NCI-H2107 (cell line): Measurements from ENCODE around the gene DDX51.

ENCODE experiments used
- DNase-seq: peaks from one replicate; lab custom pipeline; 2025; lab: John Stamatoyannopoulos, UW

Gene DDX51, protein sequence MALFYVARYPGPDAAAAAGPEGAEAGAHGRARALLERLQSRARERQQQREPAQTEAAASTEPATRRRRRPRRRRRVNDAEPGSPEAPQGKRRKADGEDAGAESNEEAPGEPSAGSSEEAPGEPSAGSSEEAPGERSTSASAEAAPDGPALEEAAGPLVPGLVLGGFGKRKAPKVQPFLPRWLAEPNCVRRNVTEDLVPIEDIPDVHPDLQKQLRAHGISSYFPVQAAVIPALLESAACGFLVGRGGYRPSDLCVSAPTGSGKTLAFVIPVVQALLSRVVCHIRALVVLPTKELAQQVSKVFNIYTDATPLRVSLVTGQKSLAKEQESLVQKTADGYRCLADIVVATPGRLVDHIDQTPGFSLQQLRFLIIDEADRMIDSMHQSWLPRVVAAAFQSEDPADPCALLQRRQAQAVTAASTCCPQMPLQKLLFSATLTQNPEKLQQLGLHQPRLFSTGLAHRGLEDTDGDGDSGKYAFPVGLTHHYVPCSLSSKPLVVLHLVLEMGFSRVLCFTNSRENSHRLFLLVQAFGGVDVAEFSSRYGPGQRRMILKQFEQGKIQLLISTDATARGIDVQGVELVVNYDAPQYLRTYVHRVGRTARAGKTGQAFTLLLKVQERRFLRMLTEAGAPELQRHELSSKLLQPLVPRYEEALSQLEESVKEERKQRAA

GRCh38 chr12:132144115-132144809 is at the start of gene DDX51, which contains the start of gene NOC4L:
Gene DDX51 (minus strand): TSS chr12:132144319. CDS start chr12:132144296, 23 bp downstream.
Gene NOC4L (plus strand): TSS chr12:132144457. CDS start chr12:132144489, 32 bp downstream.
- DNase-seq: peak; percentile 82

GRCh38 chr12:132191715-132192553 is 47.8 kb upstream of the DDX51 start:
- DNase-seq: no peak

DNA sequence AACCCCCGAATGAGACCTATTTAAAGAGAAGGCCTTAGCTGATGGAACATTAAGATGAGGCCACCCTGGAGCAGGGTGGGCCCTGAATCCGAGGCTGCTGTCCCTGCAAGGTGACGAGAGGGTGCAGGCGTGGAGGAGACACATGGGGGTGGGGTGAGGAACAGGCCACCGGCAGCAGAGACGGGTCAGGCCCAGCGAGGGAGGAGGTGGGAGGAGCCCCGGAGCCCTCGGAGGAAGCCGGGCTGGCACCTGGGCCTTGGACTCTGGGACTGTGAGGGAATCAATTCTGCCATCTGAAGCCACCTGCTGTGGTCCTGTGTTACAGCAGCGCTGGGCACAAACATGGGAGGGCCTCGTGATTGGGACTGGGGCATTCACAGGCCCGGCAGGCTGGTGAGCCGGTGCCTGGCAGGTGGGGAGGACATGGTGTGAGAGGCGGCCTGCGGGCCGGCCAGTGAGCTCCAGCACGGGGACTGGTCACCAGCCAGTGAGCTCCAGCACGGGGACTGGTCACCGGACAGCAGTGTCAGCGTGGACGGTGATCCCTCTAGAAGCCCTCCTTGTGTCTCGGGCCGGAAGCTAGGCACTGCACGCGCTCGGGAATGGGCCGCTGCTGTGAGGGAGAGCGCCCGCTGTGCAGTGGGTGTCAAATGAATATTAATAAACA is 46.8 kb upstream of the DDX51 start:
- DNase-seq: no peak

DNA sequence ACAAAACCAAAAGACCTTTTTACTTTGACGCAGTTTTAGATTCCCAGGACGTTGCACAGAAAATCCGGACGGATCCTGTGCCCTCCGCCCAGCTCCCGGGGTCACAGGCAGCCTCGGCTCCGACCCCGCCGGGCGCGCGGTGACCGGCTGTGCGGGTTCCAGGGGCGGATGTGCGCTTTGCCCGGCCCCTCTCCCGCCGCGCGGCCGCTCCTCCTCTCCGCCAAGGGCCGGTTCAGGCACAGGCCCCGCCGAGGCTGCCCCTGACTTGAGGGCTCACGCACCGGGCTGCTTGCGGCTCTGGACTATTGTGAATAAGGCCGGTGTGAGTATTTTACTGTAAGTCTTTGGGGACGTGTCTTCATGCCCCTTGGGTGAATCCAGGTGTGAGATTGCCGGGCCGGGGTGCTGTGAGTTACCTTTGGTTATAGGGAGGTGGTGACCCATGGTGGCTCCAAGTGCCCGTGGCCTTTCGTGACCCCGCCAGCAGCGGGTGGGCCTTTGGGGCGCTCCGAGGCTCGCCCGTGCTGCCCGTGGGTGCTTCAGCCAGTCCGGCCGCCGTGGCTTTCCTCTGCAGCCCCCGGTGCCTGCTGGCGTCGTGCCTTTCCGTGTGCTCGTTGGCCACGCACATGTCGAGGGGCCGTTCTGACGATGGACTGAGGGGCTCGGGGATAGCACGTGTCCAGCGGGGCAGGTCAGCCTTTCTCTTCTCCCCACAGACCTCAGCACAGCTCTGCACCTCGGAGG is 46.1 kb upstream of the DDX51 start:
- DNase-seq: no peak

GRCh38 chr12:132189378-132190011 is 45.4 kb upstream of the DDX51 start:
- no peak for DNase-seq

- no peak for DNase-seq
These were observed 44.8 kb upstream of the DDX51 start for GRCh38 chr12:132188916-132189325.

DNA sequence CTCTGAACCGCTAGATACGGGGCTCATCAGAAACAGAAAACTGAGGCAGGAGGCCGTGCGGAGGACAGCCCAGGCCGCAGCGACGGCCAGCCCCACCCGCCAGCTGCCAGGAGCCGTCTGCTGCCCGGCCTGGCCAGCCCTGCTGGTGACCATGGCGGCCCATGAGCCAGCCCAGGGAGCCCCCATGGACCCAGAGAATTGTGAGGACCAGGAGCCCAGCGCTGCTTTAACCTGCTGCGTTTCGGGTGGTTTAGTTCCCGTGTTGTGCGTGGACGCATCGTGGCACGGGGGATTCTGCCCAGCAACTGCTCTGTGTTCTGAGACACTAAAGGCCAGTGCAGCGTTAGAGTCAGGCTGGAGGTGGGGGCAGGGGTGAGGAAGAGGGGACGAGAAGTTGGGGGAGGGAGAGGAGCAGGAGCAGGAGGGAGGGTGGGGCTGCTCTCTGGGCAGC is 44.4 kb upstream of the DDX51 start:
- DNase-seq: no peak

GRCh38 chr12:132187646-132188450 is 43.7 kb upstream of the DDX51 start:
- no peak for DNase-seq

- no peak for DNase-seq
These were observed 42.9 kb upstream of the DDX51 start for GRCh38 chr12:132186857-132187620.

GRCh38 chr12:132186208-132186856 is 42.2 kb upstream of the DDX51 start:
- no peak for DNase-seq

DNA sequence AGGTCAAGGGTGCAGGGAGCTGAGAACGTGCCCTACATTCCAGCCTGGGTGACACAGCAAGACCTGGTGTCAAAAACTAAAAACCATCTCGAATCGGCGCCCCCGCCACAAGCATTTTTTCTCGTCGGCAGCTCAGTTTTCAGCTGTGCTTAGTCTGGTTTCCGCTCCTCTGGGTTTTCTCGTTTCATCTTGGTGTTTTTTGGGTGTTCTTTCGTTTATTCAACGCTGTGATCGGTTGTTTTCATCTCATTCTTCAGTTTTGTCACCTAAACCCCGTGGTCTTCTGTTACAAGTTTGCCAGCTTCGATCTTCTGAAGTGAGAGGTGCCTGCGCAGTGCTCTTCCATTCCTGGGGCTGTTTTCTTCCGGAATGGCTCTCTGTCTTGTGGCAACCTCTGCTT is 41.6 kb upstream of the DDX51 start:
- DNase-seq: no peak

GRCh38 chr12:132182711-132183365 is 38.7 kb upstream of the DDX51 start:
- DNase-seq: no peak

GRCh38 chr12:132182206-132182710 is 38.1 kb upstream of the DDX51 start:
- no peak for DNase-seq

DNA sequence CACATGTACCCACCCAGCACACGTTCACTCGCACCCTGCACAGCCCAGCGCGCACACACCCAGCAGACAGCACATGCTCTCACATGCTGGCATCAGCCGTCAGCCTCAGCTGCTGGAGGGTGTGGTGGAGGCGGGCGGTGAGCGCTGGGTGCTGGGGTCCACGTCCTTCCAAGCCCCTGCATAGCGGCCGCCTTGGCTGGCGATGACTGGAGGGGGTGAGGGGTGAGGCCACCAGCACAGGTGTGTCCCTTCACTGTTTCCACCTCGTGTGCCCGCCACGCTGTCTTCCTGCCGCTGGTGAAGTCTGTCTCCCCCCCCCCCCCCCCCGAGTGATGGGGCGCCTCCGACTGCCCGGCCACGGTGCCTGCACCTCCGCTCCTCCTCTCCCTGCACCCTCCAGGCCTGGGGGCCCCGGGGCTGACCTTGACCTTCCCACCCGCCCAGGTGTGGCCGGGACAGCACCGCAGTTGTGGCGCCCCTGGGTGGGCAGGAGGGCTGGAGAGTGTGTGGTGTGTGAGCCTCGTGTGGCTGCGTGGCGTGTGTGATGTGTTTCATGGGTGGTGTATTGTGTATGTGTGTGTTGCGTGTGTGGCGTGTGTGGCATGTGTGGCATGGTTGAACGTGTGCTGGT is 37.6 kb upstream of the DDX51 start:
- no peak for DNase-seq

- no peak for DNase-seq
These were observed 36.8 kb upstream of the DDX51 start for GRCh38 chr12:132180648-132181546.
